Activated CD4-positive, alpha-beta T cell treated with anti-CD3 and anti-CD28 coated beads, Interleukin-2, Interleukin-4, amounts not matched to agents 100 ng/mL and 50 ng/mL, durations not matched to agents 16 hours and 8 hours (primary cell): Measurements from ENCODE around the gene OR4D2.

Experiments used
- DNase-seq: peaks from one replicate; pipeline ENCODE4 v3.0.0-alpha.2; 2020; ENCODE audit warnings: low spot score

Gene OR4D2

GRCh38 chr17:58210922-58211321, 44.1 kb downstream of the OR4D2 start:
- DNase-seq, result no peak

DNA sequence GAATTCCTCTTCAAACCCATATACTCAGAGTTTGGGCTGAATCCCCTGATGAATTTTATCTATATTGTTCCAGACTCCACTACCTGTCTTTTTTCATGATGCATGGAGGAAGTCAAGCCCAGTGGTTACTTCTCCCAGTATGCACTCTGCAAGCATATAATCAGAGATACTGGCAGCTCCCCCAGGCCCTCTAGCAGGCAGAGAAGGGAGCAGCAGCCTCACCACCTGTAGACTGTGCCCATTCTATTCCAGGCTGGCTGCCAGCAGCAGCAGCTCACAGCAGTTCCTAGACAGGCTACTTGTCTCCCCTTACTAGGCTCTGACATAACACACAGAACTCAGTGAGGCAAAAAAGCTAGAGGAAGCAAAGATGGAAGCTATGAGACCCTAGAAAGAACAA, 48.9 kb downstream of the OR4D2 start:
- DNase-seq, result no peak

- no peak for DNase-seq
Measured at GRCh38 chr17:58217766-58218165, 51.0 kb downstream of the OR4D2 start.

DNA sequence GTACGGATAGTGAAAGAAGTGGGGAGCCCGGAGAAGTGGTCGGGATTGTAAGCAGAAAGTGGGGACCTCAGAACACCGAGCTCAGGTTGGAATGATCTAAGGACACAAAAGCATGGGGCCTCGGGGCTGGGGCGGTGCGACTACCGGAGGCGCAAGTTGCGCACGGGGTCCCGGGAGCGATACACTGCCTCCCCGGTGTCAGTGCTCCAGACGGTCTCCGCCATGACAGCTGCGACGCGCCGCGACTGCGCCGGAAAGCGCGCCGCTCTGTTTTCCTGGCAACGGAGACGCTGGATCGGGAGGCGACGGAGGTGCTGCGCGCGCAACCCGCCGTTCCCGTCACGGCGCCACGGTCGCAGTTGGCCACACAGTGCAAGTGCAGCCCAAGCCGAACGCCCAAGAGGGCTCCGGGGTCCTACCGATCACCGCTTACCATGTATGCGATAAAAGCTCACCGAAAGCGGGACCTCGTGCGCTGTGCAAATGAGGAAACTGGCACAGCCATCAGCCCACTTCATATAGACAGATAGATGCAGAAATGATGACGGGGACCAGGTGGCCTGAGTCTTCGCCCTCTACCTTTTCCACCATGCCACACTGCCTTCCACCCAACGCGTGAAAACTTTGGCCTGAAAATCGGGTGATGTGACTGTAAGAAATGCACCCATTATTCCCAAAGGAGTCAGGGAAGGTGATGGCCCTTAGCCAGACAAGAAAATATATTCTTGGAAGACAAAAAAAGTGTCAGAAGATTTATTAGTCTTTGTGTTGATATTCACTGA, 52.4 kb downstream of the OR4D2 start, which contains the start of gene MKS1:
TSS of gene MKS1 (minus strand) at position 249 of the 782 bp plus-strand sequence. CDS start at position 224, 25 bp downstream.
- peak; percentile 97 for DNase-seq

GRCh38 chr17:58219789-58220183, 53.0 kb downstream of the OR4D2 start:
- no peak for DNase-seq
